Anterior cingulate cortex (tissue), 58 donors: ENCODE results near the gene LMNTD2.
"Not testable (repeated sequence)": the region's sequence is repeated elsewhere in the genome, so short reads cannot be mapped to it uniquely, and the experiment has no call there.

Experiments
- DNase-seq, 58 donors: peaks; one replicate each; lab custom pipeline; 2025; lab: John Stamatoyannopoulos, UW

The LMNTD2 gene

GRCh38 chr11:587978-588380 lies 27.4 kb upstream of the LMNTD2 start:
- peak in 1 of 58 donors; percentile 15 for DNase-seq

GRCh38 chr11:587546-587945 lies 27.0 kb upstream of the LMNTD2 start:
- no peak for DNase-seq

DNA sequence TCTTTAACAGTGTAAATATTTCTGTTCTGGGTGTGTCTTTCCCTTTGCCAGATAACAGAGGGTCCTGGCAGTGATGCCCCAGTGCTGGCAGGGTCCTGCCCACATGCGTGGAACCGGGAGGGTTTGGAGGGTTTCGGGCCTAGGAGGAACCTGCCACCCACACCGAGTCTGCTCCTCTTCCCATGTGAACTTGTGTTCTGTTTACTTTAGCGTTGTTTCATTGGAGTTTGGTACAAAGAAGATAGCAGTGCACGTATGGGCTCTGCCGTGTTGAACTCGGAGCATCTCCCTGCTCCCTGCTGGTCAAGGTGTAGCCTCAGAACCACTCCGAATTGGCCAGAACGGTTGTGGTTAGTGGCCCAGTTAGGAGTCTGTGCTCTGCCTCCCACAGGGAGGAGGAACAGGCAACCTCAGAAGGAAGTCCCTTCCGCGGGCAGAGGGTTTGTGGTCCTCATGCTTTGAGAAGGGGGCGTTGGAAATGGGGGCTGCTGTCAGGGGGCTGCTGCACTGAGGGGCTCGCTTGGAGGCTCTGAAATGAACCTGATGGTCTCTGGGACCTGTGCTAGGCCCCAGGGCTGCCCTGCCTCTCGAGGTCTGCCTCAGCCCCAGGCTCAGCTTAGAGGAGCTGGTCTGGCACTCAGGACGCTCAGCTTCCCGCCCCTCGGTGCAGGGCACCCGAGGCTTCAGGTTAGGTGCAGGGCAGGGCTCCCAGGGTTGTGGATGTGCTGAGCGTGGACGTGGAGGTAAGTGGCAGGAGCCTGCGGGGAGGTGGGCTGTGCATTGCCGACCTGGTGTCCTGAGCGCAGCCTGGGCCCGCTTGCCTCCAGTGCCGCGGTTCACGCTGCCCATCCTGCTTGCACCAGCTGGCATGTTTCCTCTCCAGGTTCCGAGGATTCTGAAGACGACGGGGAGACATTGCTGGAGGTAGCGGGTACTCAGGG lies 26.1 kb upstream of the LMNTD2 start:
- DNase-seq, result no peak

DNA sequence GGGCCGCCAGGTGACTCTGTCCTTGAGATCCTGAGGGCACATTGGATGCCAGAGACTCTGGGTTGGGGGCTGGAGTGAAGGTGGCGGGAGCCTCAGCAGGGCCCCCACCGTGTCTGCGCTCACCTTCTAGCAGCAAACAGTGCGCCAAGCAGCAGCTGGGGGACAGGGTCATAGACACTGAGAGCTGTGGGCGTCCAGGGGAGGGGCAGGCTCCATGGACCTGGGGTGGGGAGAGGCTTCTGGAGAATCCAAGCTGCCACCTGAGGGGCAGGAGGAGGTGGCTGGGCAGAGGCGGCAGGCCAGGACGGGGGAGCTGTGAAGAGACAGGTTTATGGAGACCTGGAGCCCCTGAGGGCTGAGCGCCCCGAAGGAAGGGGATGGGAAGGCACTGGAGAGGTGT lies 23.7 kb upstream of the LMNTD2 start:
- DNase-seq, result no peak

- DNase-seq, result peak in 31 of 58 donors; percentile 12 to 82 (median 49)
Observed at GRCh38 chr11:581752-582151, 21.2 kb upstream of the LMNTD2 start.

DNA sequence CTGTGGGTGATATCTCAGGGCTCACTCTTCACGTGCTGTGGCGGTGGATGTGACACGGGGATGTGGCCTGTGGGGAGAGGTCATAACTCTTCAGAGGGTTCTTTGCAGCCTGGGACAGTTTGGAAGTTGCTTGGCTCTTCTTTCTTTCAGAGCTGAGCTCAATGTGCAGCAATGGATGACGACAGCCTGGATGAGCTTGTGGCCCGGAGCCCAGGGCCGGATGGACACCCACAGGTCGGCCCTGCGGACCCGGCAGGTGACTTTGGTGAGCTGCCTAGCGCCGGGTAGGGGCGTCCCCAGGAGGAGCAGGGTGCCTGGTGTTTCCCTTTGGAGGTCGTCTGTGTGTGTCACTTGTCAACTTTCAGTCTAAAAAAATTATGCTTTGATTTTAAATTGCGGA lies 20.8 kb upstream of the LMNTD2 start:
- DNase-seq, result no peak

DNA sequence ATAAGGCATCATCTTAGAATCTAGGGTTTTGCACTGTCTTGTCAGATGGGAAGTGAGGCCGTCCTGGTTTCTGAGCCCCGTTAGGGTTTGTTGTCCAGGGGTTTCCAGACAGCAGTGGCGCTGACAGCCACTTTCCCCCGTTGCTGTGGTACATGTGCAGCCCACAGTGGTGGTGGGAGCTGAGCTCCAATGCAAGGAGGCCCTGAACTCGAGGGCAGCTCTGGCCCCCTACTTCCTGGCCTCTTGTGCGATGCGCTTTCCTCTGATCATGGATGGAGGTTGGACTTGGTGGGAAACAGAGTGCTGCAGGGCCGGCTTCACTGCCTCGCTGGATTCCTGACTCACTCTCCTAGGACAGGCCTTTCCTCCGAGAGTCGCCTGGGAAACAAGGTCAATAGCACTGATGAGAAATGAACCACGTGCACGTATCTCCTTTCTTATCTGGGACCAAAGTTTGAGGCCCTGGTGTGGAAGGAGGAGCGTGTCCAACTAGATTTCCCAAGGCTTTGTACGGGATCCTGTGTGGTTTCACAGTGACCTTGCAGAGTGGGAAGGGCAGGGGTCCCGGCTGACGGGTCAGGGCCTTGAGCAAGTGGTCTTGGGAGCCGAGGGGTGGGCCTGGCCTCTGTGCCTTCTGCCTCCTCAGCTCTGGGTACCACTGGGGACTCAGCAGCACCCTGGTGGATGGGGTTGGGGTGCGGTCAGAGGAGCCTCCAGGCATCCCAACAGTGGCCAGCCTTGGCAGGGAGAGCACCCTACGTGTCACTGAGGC lies 19.5 kb upstream of the LMNTD2 start:
- DNase-seq, result no peak

- no peak for DNase-seq
Observed at GRCh38 chr11:578276-579035, 17.9 kb upstream of the LMNTD2 start.

GRCh38 chr11:577611-577894 lies 17.0 kb upstream of the LMNTD2 start:
- DNase-seq, result no peak

DNA sequence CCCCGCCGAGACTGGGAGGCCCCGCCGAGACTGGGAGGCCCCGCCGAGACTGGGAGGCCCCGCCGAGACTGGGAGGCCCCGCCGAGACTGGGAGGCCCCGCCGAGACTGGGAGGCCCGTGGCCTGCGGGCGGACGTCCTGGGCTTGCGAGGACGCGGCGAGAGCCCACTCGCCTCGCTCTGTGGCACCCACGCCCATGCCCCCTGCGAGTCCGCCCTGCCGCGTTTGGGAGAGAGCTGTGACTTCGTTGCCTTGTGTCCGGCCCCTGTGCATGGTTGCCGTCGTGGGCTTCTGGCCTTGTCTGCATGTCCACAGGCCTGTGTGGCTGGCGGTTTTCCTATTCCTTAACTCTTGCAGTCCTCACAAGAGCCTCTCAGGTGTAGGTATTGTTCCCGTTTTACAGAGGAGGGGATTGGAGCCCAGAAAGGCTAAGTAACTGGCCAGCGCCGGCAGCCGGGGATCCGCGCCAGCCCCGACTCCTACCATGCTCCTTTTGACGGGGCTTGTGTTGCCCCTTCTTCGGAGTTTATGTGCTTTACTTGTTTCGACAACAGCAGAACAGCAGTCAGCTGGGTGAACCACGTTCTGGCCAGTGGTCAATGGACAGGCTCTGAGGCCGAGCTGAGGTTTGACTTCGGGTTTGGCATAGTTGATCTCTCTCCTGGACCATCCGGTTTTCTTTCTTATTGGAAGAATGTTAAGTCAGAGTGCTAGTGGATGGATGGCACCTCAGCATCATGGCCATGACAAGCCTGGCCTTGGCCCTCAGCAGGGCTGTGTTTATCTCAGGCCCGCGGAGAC lies 16.5 kb upstream of the LMNTD2 start:
- no peak for DNase-seq

- DNase-seq, result peak; percentile 62 to 99 (median 94)
Observed at GRCh38 chr11:575996-576768, 15.6 kb upstream of the LMNTD2 start, which contains the start of gene PHRF1. PHRF1 (plus strand) TSS chr11:576470; CDS start chr11:581513, 5,043 bp downstream.

GRCh38 chr11:575313-575995 lies 14.9 kb upstream of the LMNTD2 start:
- peak in 4 of 58 donors; percentile 16 to 57 (median 48) for DNase-seq

DNA sequence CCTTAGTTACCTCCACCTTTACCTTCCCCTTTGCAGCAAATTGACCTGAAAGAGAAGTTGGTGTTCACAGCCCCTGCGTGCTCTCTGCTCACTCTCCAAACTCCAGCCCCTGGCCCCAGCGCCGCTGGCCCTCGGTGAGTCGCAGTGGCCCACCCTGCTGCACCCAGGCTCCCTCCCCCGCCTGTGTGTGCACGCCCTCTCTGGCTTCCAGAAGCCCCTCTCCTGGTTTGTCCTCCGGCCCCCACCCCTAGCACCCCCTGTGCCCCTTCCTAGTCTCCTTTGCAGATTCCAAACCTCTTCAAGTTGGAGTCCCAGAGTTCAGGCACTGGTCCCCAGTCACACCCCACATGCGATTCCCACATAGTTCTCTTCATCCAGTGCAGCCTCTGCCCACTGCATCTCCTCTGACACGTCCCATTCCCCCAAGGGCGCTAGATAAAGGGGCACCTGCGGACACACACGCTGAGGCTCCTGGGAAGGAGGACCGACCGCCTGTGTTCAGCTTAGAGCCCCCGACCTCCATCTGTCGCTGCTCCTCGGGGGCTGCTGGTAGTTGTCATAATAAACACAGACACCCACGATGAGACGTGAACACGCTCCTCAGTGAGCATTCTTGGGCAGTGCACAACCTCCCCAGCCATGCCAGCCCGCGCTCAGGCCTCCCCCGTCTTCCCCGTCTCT lies 14.2 kb upstream of the LMNTD2 start:
- DNase-seq, result no peak

- DNase-seq, result not testable (repeated sequence)
Observed at GRCh38 chr11:574031-574570, 13.6 kb upstream of the LMNTD2 start.

GRCh38 chr11:573146-573759 lies 12.7 kb upstream of the LMNTD2 start:
- DNase-seq, result no peak

DNA sequence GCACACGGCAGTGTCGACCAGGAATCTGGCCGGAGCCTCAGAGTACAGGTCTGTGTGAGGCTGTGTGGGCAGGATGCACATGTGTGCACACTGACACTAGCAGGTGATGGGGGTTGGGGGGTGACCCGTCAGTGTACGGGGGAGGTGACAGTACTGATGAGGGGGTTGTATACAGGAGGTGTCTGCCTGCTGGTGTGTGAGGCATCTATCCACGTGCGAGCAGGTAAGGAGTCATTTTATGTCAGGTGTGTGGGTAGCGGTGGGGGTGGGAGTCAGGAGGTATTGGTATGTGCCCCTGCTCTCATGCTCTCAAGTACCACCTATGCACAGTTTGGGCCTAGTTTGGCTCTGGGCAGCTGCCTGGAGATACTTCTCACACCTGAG lies 11.3 kb upstream of the LMNTD2 start:
- DNase-seq, result no peak

- no peak for DNase-seq
Observed at GRCh38 chr11:569158-569885, 8.8 kb upstream of the LMNTD2 start.
